HG03432 (cell line): Measurements from ENCODE around the gene RSPO4.
"Not testable (repeated sequence)": the region's sequence is repeated elsewhere in the genome, so short reads cannot be mapped to it uniquely, and the experiment has no call there.

Source experiments
- ATAC-seq: cut with Tn5 transposase; IDR thresholded peaks from one replicate; pipeline ENCODE4 v1.9.1; 2021; ENCODE audit warnings: mild to moderate bottlenecking, moderate library complexity; ENCODE audit not compliant: unreplicated experiment

Gene RSPO4

DNA sequence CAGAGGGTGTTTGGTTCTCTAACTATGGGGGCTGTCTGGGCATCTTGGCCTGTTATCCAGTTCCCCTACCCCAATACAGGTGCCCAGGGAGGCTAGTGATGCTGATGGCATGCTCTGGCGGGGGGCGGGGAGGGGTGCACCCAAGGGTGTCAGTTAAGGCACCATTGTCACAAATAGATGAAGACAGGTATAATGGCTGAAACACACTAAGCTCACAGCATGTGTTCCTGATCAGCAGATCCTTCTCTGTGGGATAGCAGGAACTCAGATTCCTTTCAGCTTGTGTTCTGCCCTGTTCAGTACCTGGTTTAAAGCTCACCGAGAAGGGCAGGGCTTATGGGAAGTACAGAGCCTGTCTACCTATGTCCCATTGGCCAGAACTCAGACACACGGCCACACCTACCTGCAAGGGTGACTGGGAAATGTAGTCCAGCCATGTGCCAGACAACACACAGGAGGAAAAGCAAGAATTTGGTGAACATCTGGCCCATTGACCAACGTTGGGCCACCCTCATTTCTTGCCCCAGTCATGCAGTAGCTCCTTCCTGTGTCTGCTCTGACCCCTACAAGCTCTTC lies 3.4 kb upstream of the RSPO4 start:
- ATAC-seq = peak; percentile 60

DNA sequence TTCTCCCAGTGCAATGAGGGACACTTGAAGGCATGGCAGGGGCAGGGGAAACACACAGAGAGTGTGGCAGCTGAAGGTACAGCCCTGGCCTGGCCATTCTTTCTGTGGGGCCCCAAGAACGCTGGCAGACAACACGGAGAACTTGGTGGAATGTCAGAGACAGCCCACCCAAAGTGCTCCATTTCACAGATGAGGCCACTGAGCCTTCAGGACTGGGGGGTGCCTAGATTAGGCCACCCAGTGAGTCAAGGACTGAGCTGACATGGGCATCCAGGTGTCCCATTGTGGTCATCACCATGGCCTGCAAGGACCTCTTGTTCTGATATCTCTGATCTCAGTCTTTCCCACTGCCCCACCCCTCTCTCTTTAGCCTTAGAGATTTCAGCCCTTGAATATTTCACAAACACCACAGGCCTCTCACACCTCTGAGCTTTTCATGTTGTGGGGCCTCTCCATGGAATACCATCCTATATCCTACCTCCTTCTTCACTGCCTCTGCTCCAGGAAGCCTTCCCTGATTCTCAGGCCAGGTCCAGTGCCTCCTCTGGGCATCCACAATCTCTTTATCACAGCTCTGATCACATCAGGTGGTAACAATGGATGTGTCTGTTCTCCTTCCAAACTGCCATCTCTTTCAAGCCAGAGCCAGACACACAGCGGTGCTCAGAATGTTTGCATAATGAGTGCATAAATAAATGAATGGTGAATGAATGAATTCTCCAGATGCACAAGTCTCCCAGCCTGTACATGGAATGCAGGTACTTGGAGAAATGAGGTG lies 2.0 kb upstream of the RSPO4 start:
- ATAC-seq = no peak

- ATAC-seq = no peak
These were observed 811 bp upstream of the RSPO4 start for GRCh38 chr20:1002682-1003561.

GRCh38 chr20:1001116-1001515 lies 995 bp downstream of the RSPO4 start:
- ATAC-seq = no peak

- no peak for ATAC-seq
These were observed 3.8 kb downstream of the RSPO4 start for GRCh38 chr20:998231-998830.

GRCh38 chr20:997486-997885 lies 4.6 kb downstream of the RSPO4 start:
- ATAC-seq = no peak

DNA sequence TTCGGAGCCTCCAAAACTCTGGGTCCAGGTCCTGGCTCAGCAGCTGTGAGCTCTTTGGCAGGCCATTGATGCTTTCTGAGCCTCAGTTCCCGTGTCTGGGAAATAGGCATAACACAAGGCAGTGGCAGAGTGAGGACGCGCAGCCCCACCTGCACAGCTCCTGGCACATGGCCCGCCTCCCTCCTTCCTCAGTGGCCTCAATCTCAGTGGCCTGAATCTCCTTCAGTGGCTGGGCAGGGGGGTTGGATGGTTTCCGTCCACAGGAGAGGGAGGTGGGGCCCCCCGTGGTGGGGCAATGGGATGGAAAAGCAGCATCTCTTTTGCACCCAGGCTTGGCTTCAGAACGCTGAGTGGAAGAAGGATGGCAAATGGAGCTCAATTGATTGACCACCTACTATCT lies 5.1 kb downstream of the RSPO4 start:
- ATAC-seq = no peak

- ATAC-seq = no peak
These were observed 6.9 kb downstream of the RSPO4 start for GRCh38 chr20:995170-995569.

- ATAC-seq = no peak
These were observed 9.1 kb downstream of the RSPO4 start for GRCh38 chr20:992801-993535.

- no peak for ATAC-seq
These were observed 10.3 kb downstream of the RSPO4 start for GRCh38 chr20:991850-992249.

DNA sequence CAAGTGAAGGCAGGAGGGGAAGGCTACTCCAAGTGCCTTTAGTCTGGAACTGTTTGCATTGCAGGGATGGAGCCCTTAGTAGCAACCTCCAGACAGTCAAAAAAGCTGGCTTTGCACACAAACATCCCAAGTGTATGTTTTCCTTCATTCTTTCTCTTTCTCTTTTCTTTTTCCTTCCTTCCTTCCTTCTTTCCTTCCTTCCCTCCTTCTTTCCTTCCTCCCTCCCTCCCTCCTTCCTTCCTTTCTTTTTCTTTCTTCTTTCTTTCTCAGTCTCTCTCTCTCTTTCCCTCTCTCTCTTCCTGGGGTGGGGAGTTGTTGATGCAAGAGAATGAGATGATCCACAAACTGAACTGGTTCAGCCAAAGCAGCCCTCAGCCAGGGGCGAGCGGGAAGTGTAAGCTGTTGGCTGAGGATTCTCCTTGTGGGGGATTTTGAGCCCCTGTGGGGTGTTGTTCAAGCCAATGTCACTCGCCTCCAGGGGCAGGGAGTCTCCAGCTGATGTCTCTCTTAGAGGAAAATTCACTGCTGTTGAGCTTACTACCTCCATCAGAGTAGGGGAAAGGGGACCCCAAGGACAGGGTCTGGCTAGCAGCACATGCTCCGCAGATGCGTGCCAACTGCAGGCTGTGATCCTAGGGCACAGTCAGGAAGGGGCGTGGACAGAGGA lies 11.7 kb downstream of the RSPO4 start:
- ATAC-seq = no peak

- ATAC-seq = no peak
These were observed 13.8 kb downstream of the RSPO4 start for GRCh38 chr20:988272-988671.

DNA sequence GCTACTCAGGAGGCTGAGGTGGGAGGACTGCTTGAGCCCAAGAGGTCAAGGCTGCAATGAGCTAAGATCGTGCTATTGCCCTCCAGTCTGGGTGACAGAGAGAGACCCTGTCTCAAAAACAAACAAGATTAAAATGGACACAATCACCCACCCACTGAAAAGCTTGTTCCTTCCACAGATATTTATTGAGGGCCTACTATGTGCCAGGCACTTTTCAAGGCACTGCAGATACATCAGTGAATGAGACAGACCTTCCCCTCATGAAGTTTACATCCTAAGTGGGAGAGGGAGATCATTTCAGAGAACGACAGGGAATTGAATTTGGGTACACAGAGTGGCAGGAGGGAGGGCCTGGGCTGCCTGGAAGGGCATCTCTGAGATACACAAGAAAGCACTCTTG lies 14.4 kb downstream of the RSPO4 start:
- ATAC-seq = no peak

- no peak for ATAC-seq
These were observed 15.3 kb downstream of the RSPO4 start for GRCh38 chr20:986733-987355.

- not testable (repeated sequence) for ATAC-seq
These were observed 17.1 kb downstream of the RSPO4 start for GRCh38 chr20:984994-985393.

- ATAC-seq = no peak
These were observed 19.4 kb downstream of the RSPO4 start for GRCh38 chr20:982754-983153.

DNA sequence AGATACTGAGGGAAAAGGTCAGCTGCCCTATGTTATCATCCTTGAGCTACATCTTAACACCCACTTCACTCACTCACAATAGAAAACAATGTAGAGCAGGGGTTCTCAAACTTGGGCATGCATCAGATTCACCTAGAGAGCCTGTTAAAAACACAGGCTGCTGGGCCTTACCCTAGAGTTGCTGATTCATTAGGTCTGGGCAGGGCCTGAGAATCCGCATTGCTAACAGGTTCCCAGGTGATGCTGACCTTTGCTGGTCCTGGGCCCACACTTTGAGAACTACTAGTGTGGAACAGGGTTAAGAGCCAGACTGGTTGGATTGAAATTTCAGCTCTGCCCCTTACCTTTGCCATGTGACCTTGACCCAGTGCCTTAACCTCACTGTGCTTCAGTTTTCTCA lies 25.1 kb downstream of the RSPO4 start:
- ATAC-seq = no peak

DNA sequence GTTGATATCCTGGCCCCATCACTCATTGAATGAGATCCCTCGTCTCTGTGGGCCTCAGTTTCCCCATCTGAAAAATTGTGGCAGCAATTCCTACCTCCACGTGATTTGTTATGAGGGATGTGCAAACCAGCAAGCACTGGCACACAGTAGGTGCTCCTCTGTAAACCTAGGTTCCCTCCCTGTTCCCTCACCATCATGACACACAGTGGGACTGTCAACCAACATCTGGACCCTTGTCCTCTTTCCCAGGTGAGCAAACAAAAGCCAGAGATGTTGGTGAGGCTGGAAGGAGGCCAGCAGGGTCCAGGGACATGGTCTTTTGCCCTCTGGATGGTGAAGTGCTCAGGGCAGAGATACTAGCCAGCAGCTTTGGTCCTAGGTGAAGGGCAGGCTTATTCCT lies 26.1 kb downstream of the RSPO4 start:
- no peak for ATAC-seq

DNA sequence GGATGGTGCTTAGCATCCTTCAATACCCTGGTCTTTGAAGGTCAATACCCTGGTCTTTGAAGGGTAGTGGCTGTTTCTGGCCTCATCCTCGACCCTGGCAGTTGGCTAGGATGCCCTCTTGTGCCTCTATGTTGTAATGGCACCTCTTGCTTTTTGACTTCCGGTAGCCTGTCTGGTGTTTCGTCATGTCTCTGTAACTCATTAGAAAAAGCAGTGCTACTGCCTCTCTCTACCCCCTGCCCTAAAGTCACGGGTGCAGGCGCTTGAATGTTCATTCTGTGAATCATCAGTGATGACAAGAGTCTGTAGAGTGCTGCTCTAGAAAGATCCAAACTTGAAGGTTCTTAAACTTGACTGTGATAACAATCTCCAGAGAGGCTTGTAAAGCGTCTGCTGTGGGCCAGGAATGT lies 28.3 kb downstream of the RSPO4 start:
- peak; percentile 53 for ATAC-seq

- no peak for ATAC-seq
These were observed 29.9 kb downstream of the RSPO4 start for GRCh38 chr20:972256-972655.
